IMR-90 (cell line): ENCODE data around the gene SLC22A31. TPM values are rescaled to one million over a fixed set of nuclear protein-coding genes. Genes with fewer than 3 reads are reported as not detected.

Source experiments
- ATAC-seq: fragments of 200-7000 bp; cut with Tn5 transposase; 2 replicates; pipeline ENCODE4 v1.9.1; 2020; ENCODE audit warnings: low read depth, mild to moderate bottlenecking, moderate library complexity
- BruUV-seq: library from RNA; stranded (reverse); fragments of 400-500 nt; replicated peaks from 2 replicates; lab custom pipeline; 2021; lab: Mats Ljungman, UMichigan
- CTCF ChIA-PET: fragments of 300-600 bp; formaldehyde crosslinking; extraction: SDS; loops from one replicate; lab custom pipeline; 2021; ENCODE audit warnings: antibody characterized with exemption; lab: Yijun Ruan, JAX
- POLR2A ChIA-PET: fragments of 300-600 bp; sonication (Branson Sonifier 250); formaldehyde crosslinking; loops from one replicate; lab custom pipeline; 2022; ENCODE audit warnings: antibody characterized with exemption; ENCODE audit not compliant: unreplicated experiment; lab: Charles Lee
- DNase-seq: peaks from one replicate; pipeline ENCODE4 v3.0.0; 2013
- H2AFZ ChIP-seq: replicated peaks from 2 replicates; pipeline ENCODE3; 2013; ENCODE audit warnings: low read length, mild to moderate bottlenecking; ENCODE audit not compliant: poor library complexity
- H2AK5ac ChIP-seq: 2 replicates; pipeline ENCODE4 v1.6.1; 2013; ENCODE audit warnings: low read depth, low read length, inconsistent platforms
- H2AK9ac ChIP-seq: replicated peaks from 2 replicates; pipeline ENCODE3; 2013; ENCODE audit warnings: mild to moderate bottlenecking, low read depth, low read length, moderate library complexity; ENCODE audit not compliant: poor library complexity
- H2BK120ac ChIP-seq: 2 replicates; pipeline ENCODE4 v1.6.1; 2013; ENCODE audit warnings: low read depth, low read length, inconsistent platforms
- H2BK15ac ChIP-seq: 3 replicates; pipeline ENCODE4 v1.6.1; 2013; ENCODE audit warnings: low read depth, low read length, inconsistent platforms
- H2BK20ac ChIP-seq: 2 replicates; pipeline ENCODE4 v1.6.1; 2013; ENCODE audit warnings: low read depth, mild to moderate bottlenecking, inconsistent platforms, low read length, moderate library complexity
- H2BK5ac ChIP-seq: 2 replicates; pipeline ENCODE4 v1.6.1; 2013; ENCODE audit warnings: mild to moderate bottlenecking, low read depth, low read length, inconsistent platforms; ENCODE audit not compliant: poor library complexity, severe bottlenecking
- H3K14ac ChIP-seq: replicated peaks from 2 replicates; pipeline ENCODE4 v1.6.1; 2013; ENCODE audit warnings: low read depth, low read length, inconsistent platforms
- H3K18ac ChIP-seq: 2 replicates; pipeline ENCODE4 v1.6.1; 2013; ENCODE audit warnings: low read depth, low read length, control low read depth
- H3K23ac ChIP-seq: 2 replicates; pipeline ENCODE4 v1.6.1; 2013; ENCODE audit warnings: low read depth, low read length, inconsistent platforms
- H3K27ac ChIP-seq: 2 replicates; pipeline ENCODE4 v1.5.1; 2013; ENCODE audit warnings: mild to moderate bottlenecking, control low read depth, low read length; ENCODE audit not compliant: insufficient read depth
- H3K27me3 ChIP-seq: 2 replicates; pipeline ENCODE4 v1.6.1; 2013; ENCODE audit warnings: low read length; ENCODE audit not compliant: control insufficient read depth, insufficient read depth
- H3K36me3 ChIP-seq: 2 replicates; pipeline ENCODE4 v1.6.1; 2013; ENCODE audit warnings: low read length, mixed read lengths; ENCODE audit not compliant: control insufficient read depth, insufficient read depth
- H3K4ac ChIP-seq: 2 replicates; pipeline ENCODE4 v1.6.1; 2013; ENCODE audit warnings: low read depth, low read length, inconsistent platforms
- H3K4me1 ChIP-seq: 2 replicates; pipeline ENCODE4 v1.6.1; 2013; ENCODE audit warnings: low read length, mixed read lengths; ENCODE audit not compliant: control insufficient read depth, insufficient read depth
- H3K4me2 ChIP-seq: 2 replicates; pipeline ENCODE4 v1.6.1; 2013; ENCODE audit warnings: low read depth, mild to moderate bottlenecking, control low read depth, low read length, moderate library complexity
- H3K4me3 ChIP-seq: 2 replicates; pipeline ENCODE4 v1.5.1; 2013; ENCODE audit warnings: low read depth, mild to moderate bottlenecking, control low read depth, low read length, moderate library complexity; ENCODE audit not compliant: insufficient read depth
- H3K56ac ChIP-seq: 2 replicates; pipeline ENCODE4 v1.6.1; 2013; ENCODE audit warnings: low read length, inconsistent platforms; ENCODE audit not compliant: insufficient read depth; ENCODE audit errors: extremely low read depth
- H3K79me1 ChIP-seq, 2 experiments: 2 replicates each; pipeline ENCODE4 v1.6.1; 2013; ENCODE audit warnings: low read length in 2 of 2, inconsistent platforms in 1 of 2, low read depth in 1 of 2
- H3K9ac ChIP-seq: 2 replicates; pipeline ENCODE4 v1.6.1; 2013; ENCODE audit warnings: low read depth, low read length, control low read depth
- H3K9me1 ChIP-seq: 2 replicates; pipeline ENCODE4 v1.6.1; 2013; ENCODE audit warnings: low read length, inconsistent platforms; ENCODE audit not compliant: insufficient read depth
- H3K9me3 ChIP-seq: 2 replicates; pipeline ENCODE4 v1.6.1; 2013; ENCODE audit warnings: low read length; ENCODE audit not compliant: control insufficient read depth, insufficient read depth
- H4K20me1 ChIP-seq: 2 replicates; pipeline ENCODE4 v1.6.1; 2013; ENCODE audit warnings: low read length, inconsistent platforms; ENCODE audit not compliant: insufficient read depth
- H4K5ac ChIP-seq: 2 replicates; pipeline ENCODE4 v1.6.1; 2013; ENCODE audit warnings: mild to moderate bottlenecking, low read depth, low read length, control low read depth
- H4K8ac ChIP-seq, 2 experiments: 2 replicates each; pipeline ENCODE4 v1.6.1; 2013; ENCODE audit warnings: low read depth in 2 of 2, low read length in 2 of 2, control low read depth in 1 of 2, inconsistent platforms in 1 of 2
- H4K91ac ChIP-seq: 2 replicates; pipeline ENCODE4 v1.6.1; 2013; ENCODE audit warnings: low read depth, low read length, inconsistent platforms; ENCODE audit not compliant: insufficient read depth
- BHLHE40 ChIP-seq: fragments of 150-350 bp; IDR thresholded peaks from 2 replicates; pipeline ENCODE4 v1.6.1; 2016; ENCODE audit warnings: mild to moderate bottlenecking, low read depth, low read length
- CEBPB ChIP-seq: IDR thresholded peaks from 2 replicates; pipeline ENCODE4 v1.6.1; 2012; ENCODE audit warnings: low read depth, low read length, improper control_type of control experiment
- CHD1 ChIP-seq: IDR thresholded peaks from 2 replicates; pipeline ENCODE4 v1.6.1; 2012; ENCODE audit warnings: low read depth, low read length, improper control_type of control experiment
- ELK1 ChIP-seq: fragments of 150-350 bp; IDR thresholded peaks from 2 replicates; pipeline ENCODE4 v1.6.1; 2016; ENCODE audit warnings: low read depth, mild to moderate bottlenecking, low read length, moderate library complexity, borderline replicate concordance
- FOS ChIP-seq: fragments of 150-350 bp; IDR thresholded peaks from 2 replicates; pipeline ENCODE4 v1.6.1; 2016; ENCODE audit warnings: low read depth, low read length
- MAFK ChIP-seq: IDR thresholded peaks from 2 replicates; pipeline ENCODE4 v1.6.1; 2012; ENCODE audit warnings: low read depth, low read length, improper control_type of control experiment
- MAZ ChIP-seq: IDR thresholded peaks from 2 replicates; pipeline ENCODE4 v1.6.1; 2012; ENCODE audit warnings: low read depth, mild to moderate bottlenecking, low read length, improper control_type of control experiment, moderate library complexity, borderline replicate concordance
- NFE2L2 ChIP-seq: fragments of 150-350 bp; IDR thresholded peaks from 2 replicates; pipeline ENCODE4 v1.6.1; 2016; ENCODE audit warnings: low read depth, mild to moderate bottlenecking, low read length
- POLR2A ChIP-seq: IDR thresholded peaks from 2 replicates; pipeline ENCODE4 v1.6.1; 2012; ENCODE audit warnings: mild to moderate bottlenecking, low read depth, low read length
- RAD21 ChIP-seq: IDR thresholded peaks from 2 replicates; pipeline ENCODE4 v1.6.1; 2012; ENCODE audit warnings: low read length, improper control_type of control experiment
- RCOR1 ChIP-seq: IDR thresholded peaks from 2 replicates; pipeline ENCODE4 v1.6.1; 2012; ENCODE audit warnings: mild to moderate bottlenecking, low read length, improper control_type of control experiment; ENCODE audit not compliant: insufficient replicate concordance
- SMC3 ChIP-seq: fragments of 150-350 bp; IDR thresholded peaks from 2 replicates; pipeline ENCODE4 v1.6.1; 2016; ENCODE audit warnings: low read depth, mild to moderate bottlenecking, antibody characterized with exemption, low read length, moderate library complexity
- USF2 ChIP-seq: fragments of 150-350 bp; IDR thresholded peaks from 2 replicates; pipeline ENCODE4 v1.6.1; 2017; ENCODE audit warnings: mild to moderate bottlenecking, antibody characterized with exemption, low read length, low read depth
- WGBS, 2 experiments: methylation state at CpG; one replicate each; pipeline versions ENCODE4 v1.1.5 to v1.1.7; 2013; ENCODE audit warnings: missing lambda C conversion rate in 2 of 2; ENCODE audit not compliant: insufficient read length in 1 of 2; ENCODE audit errors: extremely low coverage in 2 of 2; 5-methylcytosine and 5-hydroxymethylcytosine counted together
- dilution Hi-C: fragments of 300-500 bp; cut with HindIII; formaldehyde crosslinking; loops from one replicate; pipeline ENCODE4 v1.14.3; 2018; ENCODE audit warnings: low sequenced_read_pairs; ENCODE audit not compliant: unreplicated experiment
- in situ Hi-C: fragments of 300-500 bp; cut with MboI; formaldehyde crosslinking; loops from 3 replicates; pipeline ENCODE4 v1.14.3; 2019; ENCODE audit warnings: low sequenced_read_pairs, inconsistent platforms, mixed read lengths
- intact Hi-C: fragments of 100-400 bp; cut with micrococcal nuclease; formaldehyde crosslinking; loops from 2 replicates; pipeline ENCODE4 v1.10.0; 2022
- polyA plus RNA-seq, 3 experiments: library from polyadenylated mRNA; depleted of rRNA; stranded (reverse); fragments of >200 nt; gene quantifications; 2 replicates each; pipeline ENCODE4 v1.2.3, GENCODE V29; 2012; ENCODE audit warnings: low replicate concordance in 1 of 3
- total RNA-seq: library from RNA; depleted of rRNA; stranded (reverse); fragments of >200 nt; gene quantifications from 2 replicates; pipeline ENCODE4 v1.2.3, GENCODE V29; 2012
- TF ChIP-seq, protein P1 (sequence below): conservative IDR thresholded peaks from 2 replicates; pipeline ENCODE4 v1.5.1; 2012; ENCODE audit warnings: mild to moderate bottlenecking, low read depth, low read length, improper control_type of control experiment

Gene SLC22A31
- total and polyA plus RNA-seq, 2 of the 4 experiments (the other 2 are of a cell fraction) = 0.18 to 5.5 TPM

DNA sequence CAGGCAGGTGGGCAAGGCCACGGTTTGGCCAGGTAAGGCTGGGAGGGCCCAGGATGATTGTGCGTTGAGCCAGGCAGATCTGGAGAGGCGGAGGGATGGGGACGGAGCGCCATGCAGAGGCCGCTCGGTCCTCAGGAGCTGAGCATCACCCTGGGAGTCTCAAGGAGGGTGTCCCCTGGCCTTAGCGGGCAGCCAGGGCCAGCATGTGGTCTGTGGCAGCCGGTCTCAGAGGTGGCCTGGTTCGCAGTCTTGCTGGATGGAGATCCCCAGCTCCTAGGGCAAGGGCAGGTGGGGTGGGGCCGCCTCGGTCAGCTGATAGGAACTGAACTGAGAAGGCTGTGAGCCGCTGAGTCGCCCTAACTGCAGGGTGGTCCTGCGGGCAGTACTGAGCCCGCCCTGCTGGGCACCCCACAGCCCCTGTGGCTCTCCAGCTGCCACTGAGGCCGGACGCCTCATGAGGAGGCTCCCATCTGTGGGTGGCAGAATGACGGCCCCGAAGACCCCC lies 40.4 kb downstream of the SLC22A31 start:
- peaks cover 4% of the 10 kb centered on the region for H3K27me3 ChIP-seq
- H4K91ac ChIP-seq = no peak overlapping the region
- 80% methylated on average over 4 of the region's 20 CpGs; no CpG with 5 or more reads in 1 of the 2 experiments for WGBS, 2 experiments
- TF ChIP-seq MAFK (no peak), MAZ (no peak), RCOR1 (no peak), CEBPB (no peak), NFE2L2 (no peak), RAD21 (no peak), BHLHE40 (no peak), SMC3 (no peak), POLR2A (no peak), ELK1 (no peak), FOS (no peak), USF2 (no peak), CHD1 (no peak)
- TF ChIP-seq, protein P1, sequence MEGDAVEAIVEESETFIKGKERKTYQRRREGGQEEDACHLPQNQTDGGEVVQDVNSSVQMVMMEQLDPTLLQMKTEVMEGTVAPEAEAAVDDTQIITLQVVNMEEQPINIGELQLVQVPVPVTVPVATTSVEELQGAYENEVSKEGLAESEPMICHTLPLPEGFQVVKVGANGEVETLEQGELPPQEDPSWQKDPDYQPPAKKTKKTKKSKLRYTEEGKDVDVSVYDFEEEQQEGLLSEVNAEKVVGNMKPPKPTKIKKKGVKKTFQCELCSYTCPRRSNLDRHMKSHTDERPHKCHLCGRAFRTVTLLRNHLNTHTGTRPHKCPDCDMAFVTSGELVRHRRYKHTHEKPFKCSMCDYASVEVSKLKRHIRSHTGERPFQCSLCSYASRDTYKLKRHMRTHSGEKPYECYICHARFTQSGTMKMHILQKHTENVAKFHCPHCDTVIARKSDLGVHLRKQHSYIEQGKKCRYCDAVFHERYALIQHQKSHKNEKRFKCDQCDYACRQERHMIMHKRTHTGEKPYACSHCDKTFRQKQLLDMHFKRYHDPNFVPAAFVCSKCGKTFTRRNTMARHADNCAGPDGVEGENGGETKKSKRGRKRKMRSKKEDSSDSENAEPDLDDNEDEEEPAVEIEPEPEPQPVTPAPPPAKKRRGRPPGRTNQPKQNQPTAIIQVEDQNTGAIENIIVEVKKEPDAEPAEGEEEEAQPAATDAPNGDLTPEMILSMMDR = no peak
- H3K14ac ChIP-seq = no peak overlapping the region
- H3K4me1 ChIP-seq = peaks cover 7% of the 10 kb centered on the region
- intact Hi-C loops (no loop called here), dilution Hi-C loops (no loop called here), in situ Hi-C loops (loop anchor here (10.0 kb wide), 1 partner anchor 415 kb away; no protein-coding TSS in a partner anchor)
- H4K5ac ChIP-seq = no peak overlapping the region
- H2BK120ac ChIP-seq = no peak overlapping the region
- no peak overlapping the region for H2BK15ac ChIP-seq
- no peak overlapping the region for H4K8ac ChIP-seq
- no peaks in the 10 kb centered on the region for H3K9me1 ChIP-seq
- no peaks in the 10 kb centered on the region for H3K79me1 ChIP-seq
- H3K36me3 ChIP-seq = no peaks in the 10 kb centered on the region
- no peak overlapping the region for H3K4me2 ChIP-seq
- no peak overlapping the region for H3K4ac ChIP-seq
- 0 out of 2 replicates have a peak, but pooled peaks cover 3% of the 10 kb centered on the region for H4K20me1 ChIP-seq
- no peak overlapping the region for H3K56ac ChIP-seq
- H2AFZ ChIP-seq = no peak overlapping the region
- H3K4me3 ChIP-seq = no peak overlapping the region
- ATAC-seq (no peak), DNase-seq (no peak)
- no peak overlapping the region for H2BK20ac ChIP-seq
- H3K18ac ChIP-seq = no peak overlapping the region
- CTCF ChIA-PET = no interaction called here
- no peak overlapping the region for H2AK5ac ChIP-seq
- no peak overlapping the region for H3K27ac ChIP-seq
- no peak overlapping the region for H3K23ac ChIP-seq
- no peak overlapping the region for H2AK9ac ChIP-seq
- POLR2A ChIA-PET = no interaction called here
- H2BK5ac ChIP-seq = no peak overlapping the region
- no peaks in the 10 kb centered on the region for H3K9me3 ChIP-seq
- no peak overlapping the region for H3K9ac ChIP-seq
- no TSS peak for BruUV-seq
